Kidney tubule cell (primary cell): ENCODE measurements around the gene MCOLN1.
A peak's percentile ranks its signal among the peaks of the same experiment; 100 is the strongest.

Experiments used
- DNase-seq: peaks from one replicate; pipeline ENCODE4 v3.0.0-alpha.2; 2018; ENCODE audit warnings: low spot score

MCOLN1 gene

DNA sequence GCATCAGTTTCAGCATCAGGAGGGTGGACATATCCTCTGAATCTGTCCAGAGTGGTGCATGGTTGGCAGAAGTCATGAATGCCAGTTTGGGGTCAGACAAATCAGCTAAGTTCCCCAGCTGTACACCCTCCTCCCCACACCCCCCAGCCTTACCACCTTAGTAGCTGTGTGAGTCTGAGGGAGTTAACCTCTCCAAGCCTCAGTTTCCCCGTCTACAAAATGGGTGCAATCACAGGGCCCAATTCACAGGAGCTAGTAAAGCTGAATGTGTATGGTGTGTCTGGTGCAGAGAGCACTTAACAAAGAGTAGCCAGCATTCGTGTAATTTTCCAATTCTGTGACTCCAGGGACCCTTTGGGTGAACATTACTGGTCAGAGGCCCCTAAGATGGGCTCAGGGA, 19.9 kb upstream of the MCOLN1 start:
- no peak for DNase-seq

DNA sequence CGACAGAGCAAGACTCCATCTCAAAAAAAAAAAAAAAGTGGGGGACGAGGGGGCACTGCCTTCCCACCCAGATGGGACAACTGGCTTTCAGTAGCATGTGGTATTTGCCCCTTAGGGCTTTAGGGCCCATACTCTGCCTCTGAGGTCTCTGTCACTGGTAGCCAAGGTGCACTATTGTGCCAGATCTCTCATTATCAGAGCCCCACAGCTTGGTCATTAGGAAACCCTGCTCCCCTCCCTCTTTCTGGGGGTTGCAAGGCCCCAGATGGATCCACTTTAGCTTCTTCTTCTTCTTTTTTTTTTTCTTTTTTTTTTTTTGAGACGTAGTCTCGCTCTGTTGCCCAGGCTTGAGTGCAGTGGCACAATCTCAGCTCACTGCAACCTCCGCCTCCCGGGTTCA, 17.7 kb upstream of the MCOLN1 start:
- no peak for DNase-seq

DNA sequence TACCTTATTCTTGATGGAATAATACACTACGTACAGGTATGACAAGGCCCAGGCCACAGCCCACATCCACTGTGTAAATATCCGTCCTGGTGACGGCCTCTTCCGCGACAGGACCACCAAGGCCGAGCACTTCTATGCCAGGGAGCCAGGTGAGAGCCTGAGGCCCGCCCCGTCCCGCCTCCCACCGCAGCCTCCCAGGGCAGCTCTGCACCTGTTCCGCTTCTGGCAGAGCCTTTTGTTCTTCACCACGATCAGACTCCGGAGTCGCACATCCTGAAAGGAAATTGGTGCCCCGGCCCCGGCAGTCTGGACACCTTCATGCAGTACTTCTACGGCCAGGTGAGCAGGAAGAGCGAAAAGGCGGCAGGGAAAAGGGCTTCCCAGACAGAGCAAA, 17.1 kb upstream of the MCOLN1 start:
- no peak for DNase-seq

DNA sequence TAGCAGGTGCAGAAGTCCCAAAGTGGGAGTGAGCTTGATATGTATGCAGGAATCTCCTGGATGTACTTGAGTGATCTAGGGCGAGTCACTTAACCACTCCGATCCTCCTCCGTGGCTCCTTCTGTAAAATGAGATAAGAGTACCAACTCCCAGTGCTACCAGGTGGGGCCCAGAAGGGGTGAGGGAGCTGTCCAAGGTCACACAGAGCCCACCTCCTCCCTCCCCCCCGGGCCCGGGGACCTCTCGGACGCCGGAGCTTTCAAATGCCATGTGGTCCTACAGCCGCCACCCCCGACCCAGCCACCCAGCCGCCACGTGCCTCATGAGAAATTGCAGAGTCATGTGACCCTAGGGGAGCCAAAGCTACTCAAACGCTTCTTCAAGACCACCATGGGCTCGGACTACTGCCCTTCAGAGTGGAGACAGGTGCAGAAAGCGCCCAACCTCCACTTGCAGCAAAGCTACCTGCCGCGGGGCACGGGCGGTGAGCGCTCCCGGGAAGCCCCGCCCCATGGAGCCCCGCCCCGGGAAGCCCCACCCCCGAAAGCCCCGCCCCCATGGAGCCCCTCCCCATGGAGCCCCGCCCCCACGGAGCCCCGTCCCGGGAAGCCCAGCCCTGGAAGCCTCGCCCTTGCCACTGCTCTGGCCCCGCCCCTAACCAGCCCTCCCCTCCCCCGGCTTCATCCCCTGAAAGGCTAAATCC, 16.6 kb upstream of the MCOLN1 start:
- DNase-seq: peak; percentile 52

DNA sequence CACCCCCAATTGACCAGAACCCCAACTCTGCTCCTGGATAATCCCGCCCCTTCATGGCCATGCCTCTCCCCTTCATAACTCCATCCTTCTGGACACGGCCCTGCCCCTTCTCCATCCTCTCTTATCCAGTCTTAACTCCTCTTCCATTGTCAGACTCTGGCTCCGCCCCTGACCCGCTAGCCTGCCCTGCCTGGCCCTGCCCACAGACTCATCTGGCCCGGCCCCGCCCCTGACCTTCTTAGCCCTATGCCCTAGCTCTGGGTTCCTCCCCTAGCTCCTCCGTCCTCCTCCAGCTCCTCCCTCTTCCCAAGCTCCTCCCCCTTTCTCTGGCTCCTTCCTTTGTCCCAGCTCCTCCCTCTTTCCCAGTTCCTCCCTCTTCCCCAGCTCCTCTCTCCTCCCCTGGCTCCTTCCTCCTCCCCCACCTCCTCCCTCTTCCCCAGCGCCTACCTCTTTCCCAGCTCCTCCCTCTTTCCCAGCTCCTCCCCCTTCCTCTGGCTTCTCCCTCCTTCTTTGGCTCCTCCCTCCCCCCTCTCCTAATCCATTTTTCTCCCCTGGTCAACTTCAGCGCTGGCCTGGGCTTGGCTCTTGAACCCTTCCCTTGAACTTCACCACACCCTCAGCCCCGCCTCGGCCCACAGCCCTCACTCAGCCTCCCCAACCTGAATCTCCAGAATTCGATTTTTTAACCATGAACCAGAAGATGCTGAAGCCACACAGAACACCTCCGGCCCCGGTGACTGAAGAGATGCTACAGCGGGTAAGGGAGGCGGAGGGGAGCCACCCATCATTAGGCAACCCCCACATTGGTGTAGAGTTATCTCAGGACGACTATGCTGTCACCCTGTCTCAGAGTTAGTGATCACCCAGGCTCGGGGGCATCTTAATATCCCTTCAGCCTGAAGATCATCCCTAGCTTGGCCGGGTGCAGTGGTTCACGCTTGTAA, 15.8 kb upstream of the MCOLN1 start:
- DNase-seq: peak; percentile 84

DNA sequence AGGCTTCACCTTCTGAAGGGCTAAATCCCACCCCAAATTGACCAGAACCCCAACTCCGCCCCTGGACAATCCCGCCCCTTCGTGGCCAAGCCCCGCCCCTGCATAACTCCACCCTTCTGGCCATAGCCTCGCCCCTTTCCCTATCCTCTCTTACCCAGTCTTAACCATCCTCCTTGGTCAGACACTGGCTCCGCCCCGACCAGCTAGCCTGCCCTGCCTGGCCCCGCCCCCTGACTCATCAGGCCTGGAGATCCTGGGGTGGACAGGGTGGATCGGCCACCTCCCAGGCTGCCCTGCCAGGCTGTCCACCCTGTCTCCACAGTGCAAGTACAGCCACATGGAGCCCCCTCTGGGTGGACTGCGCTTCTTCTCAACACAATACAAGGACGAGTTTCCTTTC, 14.5 kb upstream of the MCOLN1 start:
- peak; percentile 86 for DNase-seq

DNA sequence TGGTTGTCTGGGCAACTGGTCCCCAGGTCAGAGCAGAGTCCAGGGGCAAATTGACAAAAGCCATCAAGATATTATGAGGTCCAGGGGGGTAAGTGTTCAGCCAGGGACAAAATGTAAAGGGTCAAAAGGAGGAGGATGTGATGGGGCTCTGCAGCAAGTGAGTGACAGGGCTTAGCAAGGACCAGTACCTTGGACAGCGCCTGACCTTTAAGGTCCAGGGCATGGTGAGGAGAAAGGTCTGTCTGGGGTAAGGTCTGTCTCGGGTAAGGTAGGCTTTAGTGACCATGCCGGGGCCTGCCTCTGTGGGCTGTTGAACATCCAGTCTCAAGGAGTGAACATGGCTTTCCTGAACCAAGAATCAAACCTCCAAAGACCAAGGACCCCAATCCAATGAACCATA, 12.8 kb upstream of the MCOLN1 start:
- no peak for DNase-seq

DNA sequence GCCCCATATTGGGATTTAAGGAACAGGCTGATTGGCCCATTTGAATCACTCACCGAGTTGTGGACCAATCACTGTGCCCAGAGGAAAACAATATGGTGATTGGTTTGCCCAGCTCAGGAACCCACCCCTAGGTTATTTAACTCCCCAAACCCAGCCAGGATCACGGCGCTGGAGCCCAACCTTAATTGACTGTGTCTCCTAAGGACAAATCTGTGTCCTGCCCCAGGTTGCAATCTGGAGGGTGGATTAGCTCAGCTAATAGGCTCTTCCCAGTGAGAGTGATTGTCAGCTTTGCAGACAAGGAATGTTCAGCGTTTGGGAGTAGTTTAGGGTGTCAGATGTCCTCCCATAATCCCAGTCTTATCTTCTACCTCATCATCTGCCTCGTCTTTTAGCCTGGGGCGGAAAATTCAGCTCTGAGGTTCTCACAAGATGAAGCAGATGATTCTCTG, 10.0 kb upstream of the MCOLN1 start:
- no peak for DNase-seq

DNA sequence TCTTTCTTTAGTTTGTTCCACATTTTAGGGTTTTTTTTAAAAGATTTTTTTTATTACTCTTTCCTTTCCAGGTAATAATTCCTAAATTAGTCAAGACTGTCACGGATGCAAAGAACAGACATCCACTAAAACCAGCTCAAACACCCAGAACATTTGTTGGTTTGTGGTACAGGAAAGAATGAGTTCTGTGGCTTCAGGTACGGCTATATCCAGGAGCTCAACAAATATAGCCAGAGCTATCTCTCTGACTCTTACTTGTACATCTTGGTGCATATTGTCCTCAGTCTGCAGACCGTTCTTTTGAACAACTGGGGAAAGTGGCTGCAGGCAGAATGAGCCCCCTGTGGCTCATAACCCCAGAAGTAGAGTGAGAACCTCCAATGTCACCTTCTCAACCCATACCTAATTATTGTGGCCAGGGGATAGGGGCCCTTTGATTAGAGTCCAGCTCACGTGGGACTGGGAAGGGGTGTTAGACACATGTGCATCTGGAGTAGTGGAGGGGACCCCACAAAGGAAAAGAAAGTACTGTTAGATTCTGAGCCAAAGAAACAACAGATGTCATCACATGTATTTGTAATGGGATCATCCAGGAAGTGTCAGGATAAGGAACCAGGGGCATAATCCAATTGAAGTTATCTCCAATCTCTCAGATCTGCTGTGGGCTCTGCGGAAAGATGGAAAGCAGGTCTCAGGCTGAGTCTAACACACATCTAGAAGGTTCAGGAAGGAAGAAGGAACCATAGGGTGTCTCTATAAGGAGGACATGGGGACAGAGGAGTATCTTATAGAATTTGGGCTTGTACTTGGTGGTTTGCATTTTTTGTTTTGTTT, 8.4 kb upstream of the MCOLN1 start:
- DNase-seq: no peak

DNA sequence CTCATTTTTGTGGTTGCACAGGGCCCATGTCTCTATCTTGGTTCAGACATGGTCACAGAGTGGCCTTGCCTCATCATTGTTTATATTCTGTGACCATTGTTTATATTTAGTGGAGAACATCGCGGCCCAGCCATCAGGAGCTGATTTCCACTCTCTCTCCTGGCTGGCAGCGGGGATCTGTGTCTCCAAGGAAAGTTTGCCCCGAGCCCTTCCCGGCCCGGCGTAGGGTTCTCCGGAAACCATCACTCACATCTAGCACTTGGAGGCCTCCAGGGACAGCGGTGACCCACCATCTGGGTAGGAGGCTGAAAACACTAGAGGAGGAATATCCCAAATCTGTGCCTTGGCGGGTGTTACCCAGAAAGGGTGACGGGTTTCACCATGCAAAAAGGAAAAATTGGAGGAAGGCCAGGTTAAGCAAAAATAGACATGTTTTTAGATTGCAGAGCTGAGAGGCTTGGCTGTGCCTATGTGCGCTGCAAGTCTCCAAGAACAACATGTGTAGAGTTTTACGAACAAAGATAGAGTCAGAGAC, 7.2 kb upstream of the MCOLN1 start:
- DNase-seq: no peak

DNA sequence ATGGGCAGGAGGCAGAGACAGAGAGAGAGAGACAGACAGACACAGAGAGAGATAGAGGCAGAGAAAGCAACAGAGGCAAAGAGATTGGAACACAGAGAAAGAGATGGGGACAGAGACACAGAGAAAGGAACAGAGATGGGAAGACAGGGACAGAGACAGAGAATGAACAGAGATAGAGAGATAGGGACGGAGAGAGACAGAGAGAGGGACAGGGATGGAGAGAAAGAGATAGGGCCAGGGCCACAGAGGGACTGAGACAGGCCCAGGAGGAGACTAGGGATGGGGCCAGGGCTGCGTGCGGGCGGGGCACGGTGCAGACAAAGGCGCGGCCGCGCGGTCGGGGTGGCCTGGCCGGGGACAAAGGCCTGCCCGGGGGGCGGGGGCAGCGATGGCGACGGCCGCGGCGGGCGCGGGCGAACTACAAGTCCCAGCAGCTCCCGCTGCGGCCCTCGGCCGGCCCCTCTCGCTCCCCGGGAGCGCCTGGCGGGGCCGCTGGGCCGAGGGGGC, 6.7 kb upstream of the MCOLN1 start, which contains the start of gene ZNF358:
Gene ZNF358, plus strand, starts transcription at position 459 of the 507 bp plus-strand sequence. CDS start 3,140 bp downstream, outside the sequence.
- peak; percentile 74 for DNase-seq

DNA sequence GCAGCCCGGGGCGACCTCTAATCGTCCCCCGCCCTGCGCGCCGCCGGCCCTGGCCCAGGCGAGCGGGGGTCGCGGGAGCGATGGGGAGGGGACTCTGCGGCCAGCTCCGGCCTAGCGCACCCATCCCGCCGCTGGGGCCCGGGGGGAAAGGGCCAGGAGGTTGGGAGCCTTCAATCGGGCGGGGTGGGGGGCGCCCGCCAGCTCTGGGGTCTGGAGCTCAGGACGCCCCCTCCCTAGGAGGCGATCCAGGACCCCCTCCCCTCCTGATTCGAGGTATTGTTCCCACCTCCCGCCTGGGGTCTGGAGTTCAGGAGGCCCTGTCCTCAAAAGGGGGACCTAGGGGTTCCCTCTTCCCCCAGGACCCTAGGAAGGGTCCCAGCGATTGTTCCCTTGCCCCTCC, 6.1 kb upstream of the MCOLN1 start:
- no peak for DNase-seq

DNA sequence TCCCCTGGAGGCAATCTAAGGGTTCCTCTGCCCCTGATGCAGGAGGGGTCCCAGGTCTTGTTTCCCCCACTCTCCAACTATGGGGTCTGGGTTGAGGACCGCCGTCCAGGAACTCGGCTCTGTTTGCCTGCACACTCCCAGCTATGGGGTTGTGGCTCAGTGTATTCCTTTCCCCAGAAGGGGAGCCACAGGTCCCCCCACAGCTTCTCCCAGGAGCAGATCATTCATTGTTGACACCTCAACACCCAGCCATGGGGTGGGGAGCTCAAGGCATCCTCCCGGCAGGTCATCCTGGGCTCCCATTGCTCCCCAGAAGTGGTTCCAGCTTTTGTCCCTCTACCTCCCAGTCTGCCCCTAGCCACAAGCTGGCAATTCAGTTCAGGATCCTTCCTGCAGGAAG, 5.5 kb upstream of the MCOLN1 start:
- no peak for DNase-seq

DNA sequence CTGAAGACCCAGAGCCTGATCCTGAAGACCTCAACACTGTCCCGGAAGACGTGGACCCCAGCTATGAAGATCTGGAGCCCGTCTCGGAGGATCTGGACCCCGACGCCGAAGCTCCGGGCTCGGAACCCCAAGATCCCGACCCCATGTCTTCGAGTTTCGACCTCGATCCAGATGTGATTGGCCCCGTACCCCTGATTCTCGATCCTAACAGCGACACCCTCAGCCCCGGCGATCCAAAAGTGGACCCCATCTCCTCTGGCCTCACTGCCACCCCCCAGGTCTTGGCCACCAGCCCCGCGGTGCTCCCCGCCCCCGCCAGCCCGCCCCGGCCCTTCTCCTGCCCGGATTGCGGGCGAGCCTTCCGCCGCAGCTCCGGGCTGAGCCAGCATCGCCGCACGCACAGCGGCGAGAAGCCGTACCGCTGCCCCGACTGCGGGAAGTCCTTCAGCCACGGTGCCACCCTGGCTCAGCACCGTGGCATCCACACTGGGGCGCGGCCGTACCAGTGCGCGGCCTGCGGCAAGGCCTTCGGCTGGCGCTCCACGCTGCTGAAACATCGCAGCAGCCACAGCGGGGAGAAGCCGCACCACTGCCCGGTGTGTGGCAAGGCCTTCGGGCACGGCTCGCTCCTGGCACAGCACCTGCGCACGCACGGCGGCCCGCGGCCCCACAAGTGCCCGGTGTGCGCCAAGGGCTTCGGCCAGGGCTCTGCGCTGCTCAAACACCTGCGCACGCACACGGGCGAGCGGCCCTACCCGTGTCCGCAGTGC, 2.9 kb upstream of the MCOLN1 start:
- no peak for DNase-seq

DNA sequence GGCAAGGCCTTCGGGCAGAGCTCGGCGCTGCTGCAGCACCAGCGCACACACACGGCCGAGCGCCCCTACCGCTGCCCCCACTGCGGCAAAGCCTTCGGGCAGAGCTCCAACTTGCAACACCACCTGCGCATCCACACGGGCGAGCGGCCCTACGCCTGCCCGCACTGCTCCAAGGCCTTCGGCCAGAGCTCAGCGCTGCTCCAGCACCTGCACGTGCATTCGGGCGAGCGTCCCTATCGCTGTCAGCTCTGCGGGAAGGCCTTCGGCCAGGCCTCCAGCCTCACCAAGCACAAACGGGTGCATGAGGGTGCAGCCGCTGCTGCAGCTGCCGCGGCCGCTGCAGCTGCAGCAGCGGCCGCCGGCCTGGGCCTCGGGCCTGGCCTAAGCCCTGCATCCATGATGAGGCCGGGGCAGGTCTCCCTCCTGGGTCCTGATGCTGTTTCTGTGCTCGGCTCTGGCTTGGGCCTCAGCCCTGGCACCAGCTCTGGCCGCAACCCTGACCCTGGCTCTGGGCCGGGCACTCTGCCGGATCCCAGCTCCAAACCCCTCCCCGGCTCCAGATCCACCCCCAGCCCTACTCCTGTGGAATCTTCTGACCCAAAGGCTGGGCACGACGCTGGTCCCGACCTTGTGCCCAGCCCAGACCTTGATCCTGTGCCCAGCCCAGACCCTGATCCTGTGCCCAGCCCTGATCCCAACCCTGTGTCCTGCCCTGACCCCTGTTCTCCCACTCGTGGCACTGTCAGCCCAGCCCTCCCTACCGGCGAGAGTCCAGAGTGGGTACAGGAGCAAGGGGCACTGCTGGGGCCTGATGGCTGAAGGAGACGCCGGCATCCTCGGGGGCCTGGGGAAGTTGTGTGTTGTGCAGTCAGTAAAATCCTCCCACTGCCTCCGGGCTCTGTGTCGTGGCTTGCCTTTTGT, 2.0 kb upstream of the MCOLN1 start:
- no peak for DNase-seq

DNA sequence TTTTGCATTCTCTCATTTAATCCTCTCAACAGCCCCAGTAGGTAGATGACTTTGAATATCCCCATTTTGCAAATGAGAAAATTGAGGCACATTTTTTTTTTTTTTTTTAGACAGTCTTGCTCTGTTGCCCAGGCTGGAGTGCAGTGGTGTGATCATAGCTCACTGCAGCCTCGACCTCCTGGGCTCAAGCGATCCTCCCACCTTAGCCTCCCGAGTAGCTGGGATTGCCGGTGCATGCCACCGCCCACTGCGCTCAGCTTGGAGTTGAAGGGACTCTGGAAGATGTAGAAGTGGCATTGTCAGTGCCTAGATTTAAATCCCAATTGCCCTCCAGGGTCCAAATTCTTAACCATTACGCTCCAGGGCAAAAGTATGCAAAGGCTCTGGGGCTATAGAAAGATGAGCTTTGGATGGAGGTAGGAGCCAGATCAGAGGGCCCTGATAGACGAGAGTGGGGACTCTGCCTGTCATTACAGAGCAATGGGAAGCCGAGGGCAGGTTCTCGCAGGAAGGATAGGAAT, 813 bp upstream of the MCOLN1 start:
- no peak for DNase-seq

DNA sequence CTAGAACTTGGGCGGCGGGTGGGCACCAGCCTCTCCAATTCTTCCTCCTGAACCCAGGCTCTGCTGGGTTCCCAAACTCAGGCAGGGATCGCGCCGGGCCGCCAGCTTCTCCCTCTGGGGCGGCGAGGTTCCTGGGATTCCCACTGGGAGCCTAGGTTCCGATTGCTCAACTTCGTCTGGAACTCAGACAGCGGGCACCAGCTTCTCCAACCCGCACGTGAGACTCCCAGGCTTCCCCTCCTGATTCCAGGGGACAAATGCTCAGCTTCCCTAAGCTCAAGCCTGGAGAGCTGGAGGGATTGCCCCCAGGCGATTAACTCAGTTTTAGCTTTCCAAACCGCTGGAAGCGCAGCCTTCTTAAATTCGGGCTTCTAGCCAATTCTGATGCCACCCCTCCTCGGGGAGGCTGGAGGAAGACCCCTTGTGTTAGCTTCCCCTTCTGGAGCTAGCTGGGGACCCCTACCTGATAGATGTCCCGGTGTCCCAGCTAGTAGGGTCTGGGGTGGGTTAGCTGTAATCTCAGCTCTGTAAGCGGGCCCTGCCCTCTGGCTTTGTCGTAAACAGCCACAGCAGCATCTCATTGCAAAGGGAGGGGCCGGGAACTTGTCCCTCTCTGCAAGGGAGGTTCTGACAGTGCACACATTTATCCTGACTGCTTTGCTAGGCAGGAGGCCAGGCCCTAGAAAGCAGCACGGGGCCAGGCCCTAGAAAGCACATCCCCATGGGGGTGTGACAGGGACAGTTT, 671 bp downstream of the MCOLN1 start:
- peak; percentile 16 for DNase-seq

DNA sequence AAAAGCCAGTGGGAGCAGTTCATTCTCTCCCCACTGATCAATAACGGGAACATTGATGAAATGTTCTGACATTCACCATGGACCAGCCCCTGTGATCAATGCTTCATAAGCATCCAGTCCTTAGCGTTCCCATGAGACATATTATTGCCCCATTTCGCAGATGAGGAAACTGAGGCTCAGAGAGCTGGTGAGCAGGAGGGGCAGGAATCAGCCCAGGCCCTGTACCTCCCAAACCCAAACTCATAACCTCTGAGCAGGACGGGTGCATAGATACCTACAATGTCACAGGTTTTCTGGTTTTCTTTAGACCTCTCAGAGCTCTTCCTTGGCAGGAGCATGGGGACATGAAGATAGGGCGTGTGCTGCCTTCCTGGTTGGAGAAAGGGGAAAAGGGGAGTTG, 2.1 kb downstream of the MCOLN1 start:
- DNase-seq: no peak
